GM12801 (cell line): Measurements from ENCODE around the gene EEIG1.

Experiments
- CTCF ChIP-seq: IDR thresholded peaks from one replicate; pipeline ENCODE4 v1.5.1; 2011; ENCODE audit warnings: control low read depth; ENCODE audit not compliant: insufficient read length; ENCODE audit errors: extremely low read depth

The EEIG1 gene

GRCh38 chr9:127980706-127981558 is at the start of gene EEIG1:
Gene EEIG1, minus strand, starts transcription at chr9:127980989. Its CDS starts 852 bp downstream, at chr9:127980137.
- TF ChIP-seq CTCF = no peak

- no peak for TF ChIP-seq CTCF
These were observed 46.9 kb upstream of the EEIG1 start for GRCh38 chr9:128027705-128028104.

- TF ChIP-seq CTCF = no peak
These were observed 46.2 kb upstream of the EEIG1 start for GRCh38 chr9:128026773-128027541.

GRCh38 chr9:128026255-128026772 is 45.5 kb upstream of the EEIG1 start:
- TF ChIP-seq CTCF = no peak

GRCh38 chr9:128025736-128026135 is 44.9 kb upstream of the EEIG1 start:
- TF ChIP-seq CTCF = no peak

GRCh38 chr9:128024761-128025308 is 44.0 kb upstream of the EEIG1 start:
- no peak for TF ChIP-seq CTCF

- TF ChIP-seq CTCF = no peak
These were observed 42.1 kb upstream of the EEIG1 start for GRCh38 chr9:128022886-128023285.
